Activated CD8-positive, alpha-beta T cell treated with anti-CD3 and anti-CD28 coated beads, Interleukin-2, amount 10 ng/mL, durations not matched to agents 7 days and 5 days (primary cell): Measurements from ENCODE around the gene COL12A1. TPM values are rescaled to one million over a fixed set of nuclear protein-coding genes. Genes with fewer than 3 reads are reported as not detected.

Experiments
- ATAC-seq: fragments of 150-1000 bp; cut with Tn5 transposase; one replicate; pipeline ENCODE4 v1.10.0; 2021; ENCODE audit warnings: moderate library complexity
- CTCF ChIA-PET: fragments of 350-600 bp; sonication (Branson Sonifier 250); formaldehyde crosslinking; loops from one replicate; lab custom pipeline; 2021; ENCODE audit warnings: antibody characterized with exemption; lab: Charles Lee
- POLR2A ChIA-PET: fragments of 350-600 bp; sonication (Branson Sonifier 250); formaldehyde crosslinking; loops from one replicate; lab custom pipeline; 2021; ENCODE audit warnings: antibody characterized with exemption; lab: Charles Lee
- DNase-seq: peaks from one replicate; pipeline ENCODE4 v3.0.0-alpha.2; 2020
- H3K27ac Mint-ChIP-seq: one replicate; pipeline ENCODE4 v1.8.0; 2021; ENCODE audit warnings: mild to moderate bottlenecking, mixed read lengths
- H3K27me3 Mint-ChIP-seq: one replicate; pipeline ENCODE4 v1.8.0; 2021; ENCODE audit warnings: low read depth, mixed read lengths
- H3K36me3 Mint-ChIP-seq: one replicate; pipeline ENCODE4 v1.8.0; 2021; ENCODE audit warnings: low read depth, mixed read lengths
- H3K4me1 Mint-ChIP-seq: one replicate; pipeline ENCODE4 v1.8.0; 2021; ENCODE audit warnings: low read depth, mixed read lengths
- H3K4me3 Mint-ChIP-seq: one replicate; pipeline ENCODE4 v1.8.0; 2021; ENCODE audit warnings: mild to moderate bottlenecking, mixed read lengths
- H3K9me3 Mint-ChIP-seq: one replicate; pipeline ENCODE4 v1.8.0; 2022; ENCODE audit warnings: mixed read lengths; ENCODE audit not compliant: insufficient read depth
- total RNA-seq, 2 experiments: library from RNA; stranded (reverse); gene quantifications; one replicate each; pipeline ENCODE4 v1.2.3, GENCODE V29; 2021

The COL12A1 gene
- total RNA-seq, 2 experiments from 2014 or later = 0.05 TPM; not detected in 1

DNA sequence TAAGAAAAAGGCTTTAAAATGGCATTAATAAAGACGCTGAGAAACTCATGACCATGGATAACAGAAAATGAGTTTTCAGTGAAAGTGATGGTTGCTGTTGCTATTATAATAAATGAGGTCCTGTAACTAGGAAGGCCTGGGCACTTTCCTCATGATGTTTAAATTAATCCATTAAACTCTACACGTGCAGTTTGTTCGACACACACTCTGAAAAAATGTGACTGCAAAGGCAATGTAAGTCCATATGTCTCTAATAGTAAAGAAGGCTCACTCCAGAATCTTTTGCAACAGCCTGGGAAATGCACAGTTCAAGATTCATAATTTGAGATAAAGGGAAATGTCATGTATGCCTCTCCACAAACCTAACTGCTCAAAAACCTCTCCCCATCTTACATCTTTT lies 153.4 kb downstream of the COL12A1 start:
- DNase-seq = no peak
- ATAC-seq = no peak
- no peak overlapping the region for H3K27ac Mint-ChIP-seq

GRCh38 chr6:75049308-75049707 lies 156.5 kb downstream of the COL12A1 start:
- ATAC-seq = no peak
- Mint-ChIP-seq H3K27me3 (no peaks in the 10 kb centered on the region), H3K4me3 (no peak overlapping the region), H3K36me3 (no peaks in the 10 kb centered on the region), H3K9me3 (no peaks in the 10 kb centered on the region), H3K27ac (no peak overlapping the region), H3K4me1 (no peaks in the 10 kb centered on the region)
- no peak for DNase-seq
- POLR2A ChIA-PET = no interaction called here
- CTCF ChIA-PET = no interaction called here

More for the DNA sequence above, 153.4 kb downstream of the COL12A1 start:
- Mint-ChIP-seq H3K27me3 (no peaks in the 10 kb centered on the region), H3K4me3 (no peak overlapping the region), H3K36me3 (no peaks in the 10 kb centered on the region), H3K9me3 (no peaks in the 10 kb centered on the region), H3K4me1 (no peaks in the 10 kb centered on the region)
- POLR2A ChIA-PET = no interaction called here
- CTCF ChIA-PET = no interaction called here

DNA sequence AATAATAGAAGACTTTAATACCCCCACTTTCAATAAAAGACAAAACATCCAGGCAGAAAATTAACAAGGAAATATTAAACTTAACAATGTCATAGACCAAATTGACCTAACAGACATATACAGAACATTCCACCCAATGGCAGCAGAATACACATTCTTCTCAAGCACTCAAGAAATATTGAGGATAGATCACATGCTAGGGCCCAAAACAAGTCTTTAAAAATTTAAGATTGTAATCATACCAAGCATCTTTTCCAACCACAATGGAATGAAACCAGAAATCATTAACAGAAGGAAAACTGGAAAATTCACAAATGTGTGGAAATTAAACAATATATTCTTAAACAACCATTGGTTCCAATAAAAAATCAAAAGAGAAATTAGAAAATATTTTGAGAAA lies 161.0 kb downstream of the COL12A1 start:
- H3K27me3 Mint-ChIP-seq = no peaks in the 10 kb centered on the region
- ATAC-seq (no peak), DNase-seq (no peak)
- no peak overlapping the region for H3K27ac Mint-ChIP-seq
- no peaks in the 10 kb centered on the region for H3K4me1 Mint-ChIP-seq
- no peak overlapping the region for H3K4me3 Mint-ChIP-seq
- CTCF ChIA-PET = no interaction called here
- POLR2A ChIA-PET = no interaction called here
- H3K9me3 Mint-ChIP-seq = peaks cover 6% of the 10 kb centered on the region
- H3K36me3 Mint-ChIP-seq = no peaks in the 10 kb centered on the region

DNA sequence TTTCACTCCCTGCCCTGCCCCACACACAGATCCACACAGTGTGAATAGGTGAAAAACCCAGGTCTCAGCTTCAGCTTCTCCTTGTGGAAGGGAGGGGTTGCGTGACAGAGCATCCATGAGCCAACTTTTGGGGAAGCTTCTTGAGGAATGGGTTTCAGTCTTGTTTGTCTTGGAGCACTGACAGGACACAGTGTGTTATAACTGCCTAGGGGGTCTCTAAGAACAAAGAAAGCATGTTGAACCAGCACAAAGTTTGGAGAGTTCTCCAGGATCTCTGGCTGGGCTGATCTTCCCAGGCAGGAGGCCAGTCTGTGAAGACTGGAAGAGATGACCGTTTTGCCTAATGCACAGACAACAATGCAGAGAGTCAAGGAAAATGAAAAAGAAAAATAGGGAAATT lies 164.5 kb downstream of the COL12A1 start:
- H3K27ac Mint-ChIP-seq = no peak overlapping the region
- CTCF ChIA-PET = no interaction called here

More for the DNA sequence above, 164.5 kb downstream of the COL12A1 start:
- H3K4me1 Mint-ChIP-seq = no peaks in the 10 kb centered on the region
- H3K36me3 Mint-ChIP-seq = no peaks in the 10 kb centered on the region
- peaks cover 6% of the 10 kb centered on the region for H3K9me3 Mint-ChIP-seq
- DNase-seq = no peak
- ATAC-seq = no peak
- no peaks in the 10 kb centered on the region for H3K27me3 Mint-ChIP-seq
- no peak overlapping the region for H3K4me3 Mint-ChIP-seq
- POLR2A ChIA-PET = no interaction called here

Other genes with a start within 250 kb of the COL12A1 start
- gene COX7A2, start 37.7 kb upstream of the COL12A1 start, total RNA-seq = 100 to 1,000 TPM; 430 to 441 TPM
- 10 to 100 TPM; 50.2 to 56.4 TPM for gene TMEM30A, start 78.7 kb upstream of the COL12A1 start, total RNA-seq